Mesenchymal stem cell (in vitro differentiated cells and primary cell): ENCODE measurements around the gene CNTNAP2.

ENCODE experiments used
- DNase-seq: peaks from one replicate; pipeline ENCODE4 v3.0.0-alpha.2; 2013
- H2AFZ ChIP-seq: one replicate; pipeline ENCODE4 v1.6.1; 2013; ENCODE audit warnings: low read depth, mild to moderate bottlenecking, control low read depth, inconsistent platforms, low read length, moderate library complexity
- H2AK5ac ChIP-seq: 2 replicates; pipeline ENCODE4 v1.6.1; 2013; ENCODE audit warnings: low read length, moderate library complexity, mild to moderate bottlenecking, inconsistent platforms; ENCODE audit not compliant: severe bottlenecking
- H2BK120ac ChIP-seq: one replicate; pipeline ENCODE4 v1.6.1; 2013; ENCODE audit warnings: low read depth, mild to moderate bottlenecking, inconsistent platforms, low read length, moderate library complexity
- H2BK12ac ChIP-seq, 2 experiments: one replicate each; pipeline ENCODE4 v1.6.1; 2013; ENCODE audit warnings: inconsistent platforms in 2 of 2, low read length in 2 of 2, mild to moderate bottlenecking in 2 of 2, moderate library complexity in 2 of 2, control low read depth in 1 of 2
- H2BK15ac ChIP-seq: one replicate; pipeline ENCODE4 v1.6.1; 2013; ENCODE audit warnings: mild to moderate bottlenecking, low read depth, inconsistent platforms; ENCODE audit not compliant: poor library complexity, severe bottlenecking
- H2BK5ac ChIP-seq: 2 replicates; pipeline ENCODE4 v1.6.1; 2013; ENCODE audit warnings: low read depth, mild to moderate bottlenecking, low read length, control low read depth, inconsistent platforms; ENCODE audit not compliant: poor library complexity, severe bottlenecking
- H3K14ac ChIP-seq, 2 experiments: one replicate each; pipeline ENCODE4 v1.6.1; 2013; ENCODE audit warnings: inconsistent platforms in 2 of 2, low read length in 2 of 2, control low read depth in 1 of 2, mild to moderate bottlenecking in 1 of 2, moderate library complexity in 1 of 2
- H3K18ac ChIP-seq, 2 experiments: one replicate each; pipeline ENCODE4 v1.6.1; 2013; ENCODE audit warnings: inconsistent platforms in 2 of 2, low read length in 2 of 2, control low read depth in 1 of 2, low read depth in 1 of 2, mild to moderate bottlenecking in 1 of 2
- H3K23ac ChIP-seq, 2 experiments: one replicate each; pipeline ENCODE4 v1.6.1; 2013; ENCODE audit warnings: inconsistent platforms in 2 of 2, low read length in 2 of 2, mild to moderate bottlenecking in 2 of 2, moderate library complexity in 2 of 2, control low read depth in 1 of 2
- H3K27ac ChIP-seq: 2 replicates; pipeline ENCODE4 v1.5.1; 2013; ENCODE audit warnings: mild to moderate bottlenecking, moderate library complexity, low read length, control low read depth, inconsistent platforms; ENCODE audit not compliant: poor library complexity, severe bottlenecking
- H3K27me3 ChIP-seq, 2 experiments: 2 replicates each; pipeline versions ENCODE4 v1.6.1 to v1.7.0; 2013; ENCODE audit warnings: low read length in 2 of 2, mild to moderate bottlenecking in 2 of 2, moderate library complexity in 2 of 2, control low read depth in 1 of 2, inconsistent platforms in 1 of 2; ENCODE audit not compliant: control insufficient read depth in 1 of 2, insufficient read depth in 1 of 2
- H3K36me3 ChIP-seq, 2 experiments: 2 replicates each; pipeline versions ENCODE4 v1.6.1 to v1.7.0; 2013; ENCODE audit warnings: low read length in 2 of 2, control low read depth in 1 of 2, inconsistent platforms in 1 of 2, low read depth in 1 of 2, mild to moderate bottlenecking in 1 of 2; ENCODE audit not compliant: insufficient read depth in 2 of 2, control insufficient read depth in 1 of 2
- H3K4ac ChIP-seq, 2 experiments: one replicate each; pipeline ENCODE4 v1.6.1; 2013; ENCODE audit warnings: inconsistent platforms in 2 of 2, low read length in 2 of 2, mild to moderate bottlenecking in 2 of 2, moderate library complexity in 2 of 2, control low read depth in 1 of 2, low read depth in 1 of 2
- H3K4me1 ChIP-seq: 2 replicates; pipeline ENCODE4 v1.6.1; 2013; ENCODE audit warnings: low read depth, low read length, control low read depth; ENCODE audit not compliant: control insufficient read depth, insufficient read depth
- H3K4me2 ChIP-seq: 2 replicates; pipeline ENCODE4 v1.6.1; 2013; ENCODE audit warnings: low read length, mild to moderate bottlenecking, inconsistent platforms; ENCODE audit not compliant: poor library complexity, severe bottlenecking
- H3K4me3 ChIP-seq, 2 experiments: 2 replicates each; pipeline versions ENCODE4 v1.5.1 to v1.7.0; 2013; ENCODE audit warnings: low read length in 2 of 2, mild to moderate bottlenecking in 2 of 2, control low read depth in 1 of 2, low read depth in 1 of 2; ENCODE audit not compliant: insufficient read depth in 1 of 2
- H3K79me1 ChIP-seq: replicated peaks from 2 replicates; pipeline ENCODE4 v1.6.1; 2013; ENCODE audit warnings: mild to moderate bottlenecking, control low read depth, low read length, inconsistent platforms; ENCODE audit not compliant: poor library complexity, severe bottlenecking
- H3K9ac ChIP-seq: 2 replicates; pipeline ENCODE4 v1.7.0; 2013; ENCODE audit warnings: mild to moderate bottlenecking, low read length, moderate library complexity
- H3K9me3 ChIP-seq: 2 replicates; pipeline ENCODE4 v1.7.0; 2013; ENCODE audit warnings: mild to moderate bottlenecking, low read length; ENCODE audit not compliant: control insufficient read depth
- H4K8ac ChIP-seq: one replicate; pipeline ENCODE4 v1.6.1; 2013; ENCODE audit warnings: inconsistent platforms, mild to moderate bottlenecking, low read length, moderate library complexity
- H4K91ac ChIP-seq: one replicate; pipeline ENCODE4 v1.6.1; 2013; ENCODE audit warnings: mild to moderate bottlenecking, low read length, inconsistent platforms
- WGBS: methylation state at CpG from one replicate; pipeline ENCODE4 v1.1.7; 2013; ENCODE audit warnings: mixed read lengths; 5-methylcytosine and 5-hydroxymethylcytosine counted together

The CNTNAP2 gene

DNA sequence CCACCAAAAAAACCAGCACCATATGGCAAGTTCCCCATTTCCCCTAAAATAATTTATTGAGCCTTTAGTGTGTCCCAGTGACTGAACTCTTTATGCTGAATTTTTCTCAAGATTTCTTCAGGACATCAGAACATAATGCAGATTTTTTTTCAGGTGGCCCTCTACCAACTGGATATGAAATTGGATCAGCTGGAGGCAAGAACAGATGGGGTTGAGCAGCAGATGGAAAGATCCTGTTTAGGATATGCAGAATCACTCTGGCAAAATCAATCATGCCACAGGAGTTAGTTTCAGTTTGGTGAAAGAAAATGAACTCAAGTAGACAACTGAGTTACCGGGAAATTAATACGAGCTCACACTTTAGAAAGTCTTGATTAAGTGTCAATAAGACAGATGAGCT is 1712.4 kb downstream of the CNTNAP2 start:
- no peak for DNase-seq
- H3K27me3 ChIP-seq = no peaks in the 10 kb centered on the region
- H3K23ac ChIP-seq = no peak overlapping the region
- H2AFZ ChIP-seq = no peak overlapping the region
- H2AK5ac ChIP-seq = no peak overlapping the region
- 95% methylated on average over 2 of the region's 2 CpGs for WGBS
- no peak overlapping the region for H2BK5ac ChIP-seq
- H3K14ac ChIP-seq = no peak overlapping the region
- no peak overlapping the region for H3K27ac ChIP-seq
- no peaks in the 10 kb centered on the region for H3K4me1 ChIP-seq
- H3K79me1 ChIP-seq = no peaks in the 10 kb centered on the region
- no peak overlapping the region for H3K18ac ChIP-seq
- no peak overlapping the region for H4K8ac ChIP-seq
- H2BK15ac ChIP-seq = no peak overlapping the region
- H4K91ac ChIP-seq = no peak overlapping the region
- H3K4me3 ChIP-seq = no peak overlapping the region
- no peak overlapping the region for H2BK12ac ChIP-seq
- H3K9ac ChIP-seq = no peak overlapping the region
- no peaks in the 10 kb centered on the region for H3K36me3 ChIP-seq
- H2BK120ac ChIP-seq = no peak overlapping the region
- H3K4ac ChIP-seq = no peak overlapping the region
- H3K9me3 ChIP-seq = peaks cover 15% of the 10 kb centered on the region
- H3K4me2 ChIP-seq = no peak overlapping the region

DNA sequence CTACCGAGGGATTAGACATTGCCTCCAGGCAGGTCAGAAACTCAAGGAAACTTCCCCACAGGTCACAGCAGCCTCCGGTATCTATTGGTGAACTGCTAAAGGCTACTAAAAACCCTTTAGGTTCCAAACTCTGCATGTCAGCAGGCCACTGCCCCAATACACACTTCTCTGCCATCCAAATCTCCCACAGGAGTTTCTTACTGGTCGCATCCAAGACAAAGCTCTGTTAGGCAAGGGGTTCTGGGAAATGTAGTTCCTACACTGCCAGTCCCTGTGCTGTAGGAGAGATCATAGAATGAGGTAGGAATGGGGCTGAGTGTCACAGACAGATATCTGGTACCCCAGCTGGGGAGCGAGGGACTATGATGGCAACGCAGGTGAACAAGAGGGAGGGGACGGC is 1717.0 kb downstream of the CNTNAP2 start:
- no peak for DNase-seq
- no peak overlapping the region for H2BK5ac ChIP-seq
- no peak overlapping the region for H3K18ac ChIP-seq
- no peaks in the 10 kb centered on the region for H3K79me1 ChIP-seq
- no peak overlapping the region for H4K91ac ChIP-seq
- H3K36me3 ChIP-seq = no peaks in the 10 kb centered on the region
- H2BK120ac ChIP-seq = no peak overlapping the region
- H3K4me3 ChIP-seq = no peak overlapping the region
- no peak overlapping the region for H3K4me2 ChIP-seq
- no peak overlapping the region for H2AFZ ChIP-seq
- no peak overlapping the region for H3K9ac ChIP-seq
- H2AK5ac ChIP-seq = no peak overlapping the region
- H3K9me3 ChIP-seq = peaks cover 11% of the 10 kb centered on the region
- H3K27ac ChIP-seq = no peak overlapping the region
- no peak overlapping the region for H3K14ac ChIP-seq
- no peak overlapping the region for H3K23ac ChIP-seq
- WGBS = 57% methylated on average over 4 of the region's 6 CpGs
- no peak overlapping the region for H2BK15ac ChIP-seq
- no peak overlapping the region for H4K8ac ChIP-seq
- no peaks in the 10 kb centered on the region for H3K27me3 ChIP-seq
- H2BK12ac ChIP-seq = no peak overlapping the region
- no peaks in the 10 kb centered on the region for H3K4me1 ChIP-seq
- H3K4ac ChIP-seq = no peak overlapping the region

- Histone ChIP-seq H3K4ac (no peak overlapping the region), H3K18ac (no peak overlapping the region), H2BK12ac (no peak overlapping the region), H3K4me2 (no peak overlapping the region), H3K9ac (no peak overlapping the region), H2AFZ (no peak overlapping the region), H3K27me3 (no peaks in the 10 kb centered on the region), H3K4me3 (no peak overlapping the region), H3K14ac (no peak overlapping the region), H2BK15ac (no peak overlapping the region), H3K27ac (no peak overlapping the region), H2BK120ac (no peak overlapping the region), H3K4me1 (no peaks in the 10 kb centered on the region), H3K23ac (no peak overlapping the region), H3K36me3 (no peaks in the 10 kb centered on the region), H2AK5ac (no peak overlapping the region), H4K91ac (no peak overlapping the region), H2BK5ac (no peak overlapping the region), H3K9me3 (peaks cover 10% of the 10 kb centered on the region), H3K79me1 (no peaks in the 10 kb centered on the region), H4K8ac (no peak overlapping the region)
- DNase-seq = no peak
- WGBS = 86% methylated on average over 1 of the region's 1 CpG
Observed at GRCh38 chr7:147833970-147834369, 1717.4 kb downstream of the CNTNAP2 start.

GRCh38 chr7:147852833-147853232 is 1736.2 kb downstream of the CNTNAP2 start:
- no peak for DNase-seq
- Histone ChIP-seq H3K4me1 (no peaks in the 10 kb centered on the region), H2AK5ac (no peak overlapping the region), H3K23ac (no peak overlapping the region), H3K79me1 (no peaks in the 10 kb centered on the region), H2BK120ac (no peak overlapping the region), H3K9ac (no peak overlapping the region), H3K9me3 (peaks cover 16% of the 10 kb centered on the region), H3K4me2 (no peak overlapping the region), H4K8ac (no peak overlapping the region), H3K27me3 (no peaks in the 10 kb centered on the region), H3K18ac (no peak overlapping the region), H2BK15ac (no peak overlapping the region), H3K27ac (no peak overlapping the region), H3K4ac (no peak overlapping the region), H3K14ac (no peak overlapping the region), H3K36me3 (no peaks in the 10 kb centered on the region), H2AFZ (no peak overlapping the region), H2BK5ac (no peak overlapping the region), H4K91ac (no peak overlapping the region), H2BK12ac (no peak overlapping the region), H3K4me3 (no peak overlapping the region)
